GM19193 (cell line): Measurements from ENCODE around the gene ZCCHC4.

ENCODE experiments used
- POLR2A ChIP-seq: IDR thresholded peaks from 4 replicates; pipeline ENCODE4 v1.6.1; 2011; ENCODE audit not compliant: insufficient read depth, insufficient read length; ENCODE audit errors: extremely low read depth

The ZCCHC4 gene

GRCh38 chr4:25397305-25397704 is 84.7 kb downstream of the ZCCHC4 start:
- TF ChIP-seq POLR2A = no peak

GRCh38 chr4:25399510-25399909 is 86.9 kb downstream of the ZCCHC4 start:
- no peak for TF ChIP-seq POLR2A

DNA sequence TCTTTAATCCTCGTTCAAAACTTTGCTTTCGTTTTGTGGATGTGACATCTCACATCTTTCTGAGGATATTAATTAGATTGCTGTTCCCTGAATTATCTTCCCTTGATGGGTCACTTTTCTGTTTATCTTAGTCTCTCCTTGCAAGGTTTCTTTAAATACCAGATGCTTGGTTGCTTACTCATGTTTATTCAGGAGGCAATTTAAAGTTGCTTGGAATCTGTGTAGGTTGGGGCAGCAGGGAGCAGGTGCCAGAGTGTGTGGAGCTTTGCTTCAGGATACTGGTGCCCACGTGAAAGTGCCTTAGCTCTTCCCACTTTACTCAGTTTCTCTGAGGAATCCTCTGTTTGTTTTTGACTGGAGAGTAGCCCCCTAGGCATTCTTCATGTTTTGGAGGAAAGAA is 88.5 kb downstream of the ZCCHC4 start:
- TF ChIP-seq POLR2A = no peak

- no peak for TF ChIP-seq POLR2A
Measured at GRCh38 chr4:25402521-25402920, 89.9 kb downstream of the ZCCHC4 start.

DNA sequence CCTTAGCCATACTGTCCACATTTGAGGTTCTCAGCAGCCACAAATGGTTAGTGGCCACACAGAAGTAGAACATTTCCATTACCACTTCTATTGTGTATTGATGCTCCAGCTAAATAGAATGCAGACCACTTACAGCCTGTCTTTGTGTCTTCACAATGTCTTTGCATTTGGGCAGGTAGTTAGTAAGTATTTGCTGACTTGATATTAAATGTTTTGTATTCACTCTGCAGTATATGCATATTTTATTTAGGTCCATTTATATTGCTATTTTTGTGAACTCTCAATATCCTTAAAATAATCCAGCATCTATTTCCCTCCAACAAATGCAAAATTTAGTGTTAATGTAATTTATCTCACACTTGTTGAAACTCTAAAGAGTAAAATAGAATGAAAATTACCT is 91.1 kb downstream of the ZCCHC4 start:
- TF ChIP-seq POLR2A = no peak

DNA sequence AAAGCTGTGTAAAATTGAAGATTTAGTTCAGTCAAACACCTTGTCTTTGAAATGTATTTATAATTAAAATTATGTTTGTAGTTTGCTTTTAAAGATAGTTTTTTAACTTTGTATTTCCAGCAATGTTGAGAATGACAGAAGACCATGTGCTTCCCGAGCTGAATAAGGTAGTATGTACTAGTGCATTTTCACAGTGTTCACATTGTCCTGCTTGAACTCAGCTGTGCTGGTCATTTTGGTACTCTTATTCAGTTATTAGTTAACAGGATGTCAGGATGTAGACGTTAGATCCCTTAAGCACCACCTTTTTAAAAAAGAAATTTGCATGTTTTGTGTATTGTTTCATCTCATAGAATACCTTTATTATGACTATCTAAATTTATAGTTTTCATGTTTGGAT is 92.9 kb downstream of the ZCCHC4 start:
- no peak for TF ChIP-seq POLR2A

- no peak for TF ChIP-seq POLR2A
Measured at GRCh38 chr4:25406081-25406692, 93.6 kb downstream of the ZCCHC4 start.

DNA sequence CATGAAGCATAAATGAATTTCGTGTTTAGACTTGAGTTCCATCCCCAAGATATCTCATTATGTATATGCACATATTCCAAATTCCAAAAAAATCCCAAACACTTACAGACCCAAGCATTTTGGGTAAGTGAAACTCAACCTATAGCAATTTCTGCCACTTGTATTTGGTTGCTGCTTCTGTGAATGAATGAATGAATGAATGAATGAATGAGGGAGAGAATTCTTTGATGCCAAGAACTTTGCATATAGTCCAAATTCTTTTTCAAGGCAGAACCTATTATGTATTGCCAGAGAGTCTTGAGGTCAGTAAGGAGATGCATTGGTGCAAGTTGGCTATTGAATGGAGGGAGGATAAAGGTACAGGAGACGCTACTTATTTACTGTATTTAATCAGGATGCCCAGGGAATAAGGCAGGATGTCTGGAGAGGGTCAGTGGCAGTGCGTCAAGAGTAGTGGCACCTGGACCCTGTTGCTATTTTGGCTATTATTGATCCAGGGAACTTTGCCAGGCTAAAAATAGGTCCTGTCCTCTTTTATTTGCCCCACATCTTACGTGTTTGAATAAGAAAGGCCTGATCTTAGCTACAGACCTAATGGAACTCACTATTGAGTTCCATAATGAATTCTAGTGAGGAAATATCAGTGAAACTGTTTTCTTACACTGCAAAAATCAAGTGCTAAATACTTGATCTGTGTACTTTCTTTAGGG is 98.4 kb downstream of the ZCCHC4 start:
- no peak for TF ChIP-seq POLR2A

GRCh38 chr4:25413261-25413660 is 100.7 kb downstream of the ZCCHC4 start:
- no peak for TF ChIP-seq POLR2A

- no peak for TF ChIP-seq POLR2A
Measured at GRCh38 chr4:25417014-25417413, 104.4 kb downstream of the ZCCHC4 start.
